HepG2 (cell line): ENCODE measurements around the gene CHD9. TPM values are rescaled to one million over a fixed set of nuclear protein-coding genes. Genes with fewer than 3 reads are reported as not detected.

Experiments
- CBX5 ChIP-seq: sonication (generic); formaldehyde crosslinking; IDR thresholded peaks from 2 replicates; pipeline ENCODE4 v1.4.0; 2020; ENCODE audit warnings: missing genetic modification reagents, borderline replicate concordance
- DNMT3B ChIP-seq: conservative IDR thresholded peaks from 2 replicates; pipeline ENCODE4 v1.6.1; 2016; ENCODE audit warnings: missing biosample characterization, control low read depth
- FOXO1 ChIP-seq: sonication (generic); formaldehyde crosslinking; IDR thresholded peaks from 2 replicates; pipeline ENCODE4 v1.4.0; 2020; ENCODE audit warnings: missing genetic modification reagents
- GFI1 ChIP-seq: sonication (generic); formaldehyde crosslinking; IDR thresholded peaks from 2 replicates; pipeline ENCODE4 v1.5.0; 2020; ENCODE audit warnings: missing genetic modification reagents, mild to moderate bottlenecking, borderline replicate concordance
- GLI4 ChIP-seq: sonication (generic); formaldehyde crosslinking; IDR thresholded peaks from 2 replicates; pipeline ENCODE4 v1.5.1; 2020; ENCODE audit warnings: missing genetic modification reagents, mild to moderate bottlenecking, moderate library complexity, borderline replicate concordance
- MED13 ChIP-seq: sonication (generic); formaldehyde crosslinking; IDR thresholded peaks from 2 replicates; pipeline ENCODE4 v1.5.0; 2020; ENCODE audit warnings: missing genetic modification reagents
- NFIC ChIP-seq: IDR thresholded peaks from 2 replicates; pipeline ENCODE4 v1.6.1; 2012; ENCODE audit warnings: mild to moderate bottlenecking, low read length, inconsistent platforms
- NFYC ChIP-seq: IDR thresholded peaks from 2 replicates; pipeline ENCODE4 v1.6.1; 2016; ENCODE audit warnings: missing genetic modification reagents, missing compliant biosample characterization
- RAD51 ChIP-seq: fragments of 450-650 bp; IDR thresholded peaks from 2 replicates; pipeline ENCODE4 v1.6.1; 2016; ENCODE audit warnings: borderline replicate concordance
- SIX1 ChIP-seq: sonication (generic); formaldehyde crosslinking; IDR thresholded peaks from 2 replicates; pipeline ENCODE4 v1.4.0; 2020; ENCODE audit warnings: missing genetic modification reagents, borderline replicate concordance
- ZFAT ChIP-seq: sonication (generic); formaldehyde crosslinking; conservative IDR thresholded peaks from 2 replicates; pipeline ENCODE4 v1.8.1; 2023; ENCODE audit warnings: missing genetic modification reagents, inconsistent platforms
- ZNF138 ChIP-seq: sonication (generic); formaldehyde crosslinking; IDR thresholded peaks from 2 replicates; pipeline ENCODE4 v1.5.0; 2020; ENCODE audit warnings: mild to moderate bottlenecking, low read depth, missing genetic modification reagents
- ZNF251 ChIP-seq: sonication (generic); formaldehyde crosslinking; IDR thresholded peaks from 2 replicates; pipeline ENCODE4 v1.9.0; 2021; ENCODE audit warnings: mild to moderate bottlenecking, missing genetic modification reagents
- ZNF367 ChIP-seq: sonication (generic); formaldehyde crosslinking; IDR thresholded peaks from 2 replicates; pipeline ENCODE4 v1.4.0; 2020; ENCODE audit warnings: missing genetic modification reagents, borderline replicate concordance
- ZNF567 ChIP-seq: sonication (generic); formaldehyde crosslinking; IDR thresholded peaks from 2 replicates; pipeline ENCODE4 v1.8.1; 2023; ENCODE audit warnings: mild to moderate bottlenecking, missing genetic modification reagents, borderline replicate concordance
- ZNF660 ChIP-seq: sonication (generic); formaldehyde crosslinking; IDR thresholded peaks from 2 replicates; pipeline ENCODE4 v1.5.1; 2020; ENCODE audit warnings: mild to moderate bottlenecking, low read depth, missing genetic modification reagents, borderline replicate concordance
- ZNF720 ChIP-seq: sonication (generic); formaldehyde crosslinking; IDR thresholded peaks from 2 replicates; pipeline ENCODE4 v1.4.0; 2020; ENCODE audit warnings: missing genetic modification reagents
- ZNF749 ChIP-seq: sonication (generic); formaldehyde crosslinking; IDR thresholded peaks from 2 replicates; pipeline ENCODE4 v1.8.0; 2022; ENCODE audit warnings: mild to moderate bottlenecking, missing genetic modification reagents, moderate library complexity, borderline replicate concordance
- ZNF781 ChIP-seq: sonication (generic); formaldehyde crosslinking; IDR thresholded peaks from 2 replicates; pipeline ENCODE4 v1.5.1; 2020; ENCODE audit warnings: borderline replicate concordance, mild to moderate bottlenecking, missing genetic modification reagents; ENCODE audit errors: not compliant biosample characterization
- polyA plus RNA-seq, 8 experiments: library from polyadenylated mRNA; depleted of rRNA in 3 of 8; stranded (reverse) in 7 of 8; unstranded in 1 of 8; fragments of >200 nt; fragmentation: Illumina TruSeq in 4 of 8; extraction: Trizol in 4 of 8; gene quantifications; 2 replicates each; pipeline versions ENCODE4 v1.2.1 to v1.2.3, GENCODE V29; 2011 to 2016; ENCODE audit warnings: low read depth in 4 of 8, missing spikeins in 1 of 8, mixed read lengths in 1 of 8; ENCODE audit not compliant: insufficient read depth in 1 of 8
- total RNA-seq, 5 experiments: library from RNA; depleted of rRNA; stranded (reverse); fragments of >200 nt; fragmentation: Illumina TruSeq; extraction: Trizol; gene quantifications; 2 replicates each; pipeline ENCODE4 v1.2.3, GENCODE V29; 2016; ENCODE audit warnings: low read depth in 1 of 5
- TF ChIP-seq, protein P1 (sequence below): sonication (generic); formaldehyde crosslinking; IDR thresholded peaks from 2 replicates; pipeline ENCODE4 v1.9.0; 2021; ENCODE audit warnings: missing genetic modification reagents, borderline replicate concordance
- TF ChIP-seq, protein P2 (sequence below): sonication (generic); formaldehyde crosslinking; IDR thresholded peaks from 2 replicates; pipeline ENCODE4 v1.9.0; 2021; ENCODE audit warnings: missing genetic modification reagents, mild to moderate bottlenecking, borderline replicate concordance
- TF ChIP-seq, protein P3 (sequence below): sonication (generic); formaldehyde crosslinking; IDR thresholded peaks from 2 replicates; pipeline ENCODE4 v1.8.0; 2022; ENCODE audit warnings: low read depth, missing genetic modification reagents
- TF ChIP-seq, protein P4 (sequence below): sonication (generic); formaldehyde crosslinking; IDR thresholded peaks from 2 replicates; pipeline ENCODE4 v1.5.0; 2020; ENCODE audit warnings: missing genetic modification reagents
- TF ChIP-seq, protein P5 (sequence below): sonication (generic); formaldehyde crosslinking; IDR thresholded peaks from 2 replicates; pipeline ENCODE4 v1.8.0; 2022; ENCODE audit warnings: mild to moderate bottlenecking, missing genetic modification reagents; ENCODE audit not compliant: insufficient replicate concordance

Gene CHD9
- total and polyA plus RNA-seq, 2 of the 13 experiments (the other 11 are each of a cell fraction or from before 2014, with no cell fraction given), result 23.4 to 27.7 TPM

DNA sequence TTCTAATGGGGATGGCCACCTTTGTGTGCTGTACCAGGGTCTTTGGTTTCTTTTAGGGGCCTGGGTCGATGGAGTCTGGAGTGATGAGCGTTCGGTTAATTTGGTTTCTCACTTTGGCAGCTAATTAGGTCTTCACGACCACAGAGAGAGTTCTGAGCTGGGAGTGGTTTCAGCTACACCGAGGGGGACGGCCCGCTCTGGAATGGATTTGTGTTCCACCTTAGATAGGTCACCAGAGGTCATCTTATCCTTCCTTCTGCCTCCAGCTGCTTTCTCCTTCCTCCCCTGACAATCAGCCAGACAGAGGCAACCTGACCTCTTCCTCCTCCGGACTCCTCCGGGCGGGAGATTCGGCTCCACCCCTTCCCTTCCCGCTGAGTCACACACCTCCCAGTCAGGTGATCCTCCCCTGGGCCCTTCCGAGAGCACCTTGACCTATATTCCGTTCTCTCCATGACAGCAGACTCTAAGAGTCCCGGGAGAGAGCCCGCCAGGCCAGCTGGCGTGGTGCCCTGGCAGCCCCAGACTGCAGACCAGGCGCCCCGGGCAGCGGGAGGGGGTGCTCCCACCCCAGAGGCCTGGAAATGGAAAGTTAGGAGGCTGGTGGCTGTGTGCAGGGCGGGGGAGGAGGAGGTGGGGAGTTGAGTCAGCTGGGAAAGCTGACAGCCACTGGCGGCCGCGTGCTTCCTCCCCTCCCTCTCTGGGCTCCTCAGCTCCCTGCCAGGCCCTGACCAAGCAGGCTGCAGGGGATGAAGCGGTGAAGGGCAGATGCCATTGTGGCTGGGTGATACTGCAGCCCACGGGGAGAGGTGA, 44.7 kb downstream of the CHD9 start (continued):
- TF ChIP-seq ZNF367 (CRISPR knock-in tag), result no peak
- TF ChIP-seq FOXO1 (CRISPR knock-in tag), result no peak
- TF ChIP-seq SIX1 (CRISPR knock-in tag), result no peak
- no peak for TF ChIP-seq GFI1 (CRISPR knock-in tag)
- no peak for TF ChIP-seq GLI4 (CRISPR knock-in tag)
- TF ChIP-seq ZNF660 (CRISPR knock-in tag), result no peak
- no peak for TF ChIP-seq ZNF781 (CRISPR knock-in tag)
- TF ChIP-seq, protein P1, sequence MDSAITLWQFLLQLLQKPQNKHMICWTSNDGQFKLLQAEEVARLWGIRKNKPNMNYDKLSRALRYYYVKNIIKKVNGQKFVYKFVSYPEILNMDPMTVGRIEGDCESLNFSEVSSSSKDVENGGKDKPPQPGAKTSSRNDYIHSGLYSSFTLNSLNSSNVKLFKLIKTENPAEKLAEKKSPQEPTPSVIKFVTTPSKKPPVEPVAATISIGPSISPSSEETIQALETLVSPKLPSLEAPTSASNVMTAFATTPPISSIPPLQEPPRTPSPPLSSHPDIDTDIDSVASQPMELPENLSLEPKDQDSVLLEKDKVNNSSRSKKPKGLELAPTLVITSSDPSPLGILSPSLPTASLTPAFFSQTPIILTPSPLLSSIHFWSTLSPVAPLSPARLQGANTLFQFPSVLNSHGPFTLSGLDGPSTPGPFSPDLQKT (CRISPR knock-in tag), result no peak
- TF ChIP-seq, protein P2, sequence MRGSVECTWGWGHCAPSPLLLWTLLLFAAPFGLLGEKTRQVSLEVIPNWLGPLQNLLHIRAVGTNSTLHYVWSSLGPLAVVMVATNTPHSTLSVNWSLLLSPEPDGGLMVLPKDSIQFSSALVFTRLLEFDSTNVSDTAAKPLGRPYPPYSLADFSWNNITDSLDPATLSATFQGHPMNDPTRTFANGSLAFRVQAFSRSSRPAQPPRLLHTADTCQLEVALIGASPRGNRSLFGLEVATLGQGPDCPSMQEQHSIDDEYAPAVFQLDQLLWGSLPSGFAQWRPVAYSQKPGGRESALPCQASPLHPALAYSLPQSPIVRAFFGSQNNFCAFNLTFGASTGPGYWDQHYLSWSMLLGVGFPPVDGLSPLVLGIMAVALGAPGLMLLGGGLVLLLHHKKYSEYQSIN (CRISPR knock-in tag), result no peak
- TF ChIP-seq DNMT3B (CRISPR knock-in tag), result no peak
- TF ChIP-seq ZNF251 (CRISPR knock-in tag), result no peak
- TF ChIP-seq ZNF567 (CRISPR knock-in tag), result 0 out of 2 replicates have a peak, but pooled peaks have one; percentile 28
- TF ChIP-seq ZNF720 (CRISPR knock-in tag), result no peak
- no peak for TF ChIP-seq ZNF138 (CRISPR knock-in tag)
- TF ChIP-seq, protein P3, sequence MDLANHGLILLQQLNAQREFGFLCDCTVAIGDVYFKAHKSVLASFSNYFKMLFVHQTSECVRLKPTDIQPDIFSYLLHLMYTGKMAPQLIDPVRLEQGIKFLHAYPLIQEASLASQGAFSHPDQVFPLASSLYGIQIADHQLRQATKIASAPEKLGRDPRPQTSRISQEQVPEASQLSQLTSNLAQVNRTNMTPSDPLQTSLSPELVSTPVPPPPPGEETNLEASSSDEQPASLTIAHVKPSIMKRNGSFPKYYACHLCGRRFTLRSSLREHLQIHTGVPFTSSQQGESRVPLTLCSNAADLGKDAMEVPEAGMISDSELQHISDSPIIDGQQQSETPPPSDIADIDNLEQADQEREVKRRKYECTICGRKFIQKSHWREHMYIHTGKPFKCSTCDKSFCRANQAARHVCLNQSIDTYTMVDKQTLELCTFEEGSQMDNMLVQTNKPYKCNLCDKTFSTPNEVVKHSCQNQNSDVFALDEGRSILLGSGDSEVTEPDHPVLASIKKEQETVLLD (CRISPR knock-in tag), result no peak
- TF ChIP-seq, protein P4, sequence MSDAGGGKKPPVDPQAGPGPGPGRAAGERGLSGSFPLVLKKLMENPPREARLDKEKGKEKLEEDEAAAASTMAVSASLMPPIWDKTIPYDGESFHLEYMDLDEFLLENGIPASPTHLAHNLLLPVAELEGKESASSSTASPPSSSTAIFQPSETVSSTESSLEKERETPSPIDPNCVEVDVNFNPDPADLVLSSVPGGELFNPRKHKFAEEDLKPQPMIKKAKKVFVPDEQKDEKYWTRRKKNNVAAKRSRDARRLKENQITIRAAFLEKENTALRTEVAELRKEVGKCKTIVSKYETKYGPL (CRISPR knock-in tag), result no peak
- TF ChIP-seq CBX5 (CRISPR knock-in tag), result peak; percentile 15; the same call in 1 of the 2 replicates
- TF ChIP-seq, protein P5, sequence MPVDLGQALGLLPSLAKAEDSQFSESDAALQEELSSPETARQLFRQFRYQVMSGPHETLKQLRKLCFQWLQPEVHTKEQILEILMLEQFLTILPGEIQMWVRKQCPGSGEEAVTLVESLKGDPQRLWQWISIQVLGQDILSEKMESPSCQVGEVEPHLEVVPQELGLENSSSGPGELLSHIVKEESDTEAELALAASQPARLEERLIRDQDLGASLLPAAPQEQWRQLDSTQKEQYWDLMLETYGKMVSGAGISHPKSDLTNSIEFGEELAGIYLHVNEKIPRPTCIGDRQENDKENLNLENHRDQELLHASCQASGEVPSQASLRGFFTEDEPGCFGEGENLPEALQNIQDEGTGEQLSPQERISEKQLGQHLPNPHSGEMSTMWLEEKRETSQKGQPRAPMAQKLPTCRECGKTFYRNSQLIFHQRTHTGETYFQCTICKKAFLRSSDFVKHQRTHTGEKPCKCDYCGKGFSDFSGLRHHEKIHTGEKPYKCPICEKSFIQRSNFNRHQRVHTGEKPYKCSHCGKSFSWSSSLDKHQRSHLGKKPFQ (CRISPR knock-in tag), result no peak
- no peak for TF ChIP-seq MED13 (CRISPR knock-in tag)
- no peak for TF ChIP-seq ZNF749
- peak; percentile 58; the same call in 1 of the 2 replicates for TF ChIP-seq RAD51
- no peak for TF ChIP-seq NFIC
- no peak for TF ChIP-seq NFYC (CRISPR knock-in tag)
- TF ChIP-seq ZFAT (CRISPR knock-in tag), result no peak
